ENCODE measurements around the gene RALGPS1. TPM values are rescaled to one million over a fixed set of nuclear protein-coding genes. Genes with fewer than 3 reads are reported as not detected.

Gene RALGPS1
- total RNA-seq, 4 donors from 2014 or later = 4.7 to 18.1 (median 5.0) TPM

DNA sequence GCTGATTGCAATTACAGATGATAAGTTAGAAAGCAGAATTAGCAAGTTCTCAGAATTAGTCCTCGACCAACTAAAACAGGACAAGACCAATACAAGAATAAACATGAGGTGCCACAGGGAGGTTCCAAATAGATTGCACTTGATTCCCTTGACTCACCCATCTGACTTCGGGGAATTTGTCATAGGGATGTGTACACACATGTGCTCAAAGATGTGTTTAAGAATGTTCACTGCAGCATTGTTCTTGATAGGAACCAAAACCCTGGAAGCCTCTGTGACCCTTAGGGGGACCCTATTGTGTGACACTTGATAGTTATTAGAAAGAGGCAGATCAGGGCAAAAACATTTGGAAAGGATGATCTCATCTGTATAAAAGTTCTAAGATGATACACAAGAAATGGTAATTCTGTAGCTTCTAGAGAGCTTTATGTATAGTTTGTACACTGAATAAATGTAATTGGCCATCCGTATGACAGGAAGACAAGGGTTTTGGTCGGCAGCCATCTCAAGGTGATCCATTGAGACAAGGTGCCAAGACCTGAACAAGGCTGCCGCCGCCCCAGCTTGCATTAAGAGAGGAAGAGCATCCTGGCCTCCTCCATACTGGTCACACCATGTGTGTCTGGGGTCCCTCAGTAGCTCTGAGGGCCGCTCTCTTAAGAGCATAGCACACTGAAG lies 301.8 kb downstream of the RALGPS1 start:
- TF ChIP-seq, protein P1, sequence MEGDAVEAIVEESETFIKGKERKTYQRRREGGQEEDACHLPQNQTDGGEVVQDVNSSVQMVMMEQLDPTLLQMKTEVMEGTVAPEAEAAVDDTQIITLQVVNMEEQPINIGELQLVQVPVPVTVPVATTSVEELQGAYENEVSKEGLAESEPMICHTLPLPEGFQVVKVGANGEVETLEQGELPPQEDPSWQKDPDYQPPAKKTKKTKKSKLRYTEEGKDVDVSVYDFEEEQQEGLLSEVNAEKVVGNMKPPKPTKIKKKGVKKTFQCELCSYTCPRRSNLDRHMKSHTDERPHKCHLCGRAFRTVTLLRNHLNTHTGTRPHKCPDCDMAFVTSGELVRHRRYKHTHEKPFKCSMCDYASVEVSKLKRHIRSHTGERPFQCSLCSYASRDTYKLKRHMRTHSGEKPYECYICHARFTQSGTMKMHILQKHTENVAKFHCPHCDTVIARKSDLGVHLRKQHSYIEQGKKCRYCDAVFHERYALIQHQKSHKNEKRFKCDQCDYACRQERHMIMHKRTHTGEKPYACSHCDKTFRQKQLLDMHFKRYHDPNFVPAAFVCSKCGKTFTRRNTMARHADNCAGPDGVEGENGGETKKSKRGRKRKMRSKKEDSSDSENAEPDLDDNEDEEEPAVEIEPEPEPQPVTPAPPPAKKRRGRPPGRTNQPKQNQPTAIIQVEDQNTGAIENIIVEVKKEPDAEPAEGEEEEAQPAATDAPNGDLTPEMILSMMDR (IDR thresholded peaks at IDR 0.05; ENCODE audit: low read depth) = no peak

DNA sequence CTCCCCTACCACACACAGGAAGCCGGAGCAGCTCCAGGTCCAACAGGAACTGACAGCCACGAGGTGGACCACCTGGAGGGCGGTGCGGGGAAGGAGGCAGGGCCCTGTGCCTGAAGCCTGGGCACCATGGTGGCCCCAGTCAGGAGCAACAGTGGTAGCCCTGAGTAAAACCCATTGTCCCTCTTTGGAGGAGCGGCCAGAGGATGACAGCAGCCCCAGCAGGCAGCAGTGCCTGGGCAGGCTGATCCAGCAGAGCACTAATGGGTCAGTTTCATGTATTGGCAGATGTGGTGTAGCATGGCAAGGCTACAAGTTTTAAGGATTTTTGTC lies 302.3 kb downstream of the RALGPS1 start:
- TF ChIP-seq, protein P1 (IDR thresholded peaks at IDR 0.05; ENCODE audit: low read depth) = no peak

GRCh38 chr9:127218818-127219217 lies 304.2 kb downstream of the RALGPS1 start:
- TF ChIP-seq, protein P1 (IDR thresholded peaks at IDR 0.05; ENCODE audit: low read depth) = no peak

GRCh38 chr9:127219520-127219919 lies 304.9 kb downstream of the RALGPS1 start:
- TF ChIP-seq, protein P1 (IDR thresholded peaks at IDR 0.05; ENCODE audit: low read depth) = no peak

DNA sequence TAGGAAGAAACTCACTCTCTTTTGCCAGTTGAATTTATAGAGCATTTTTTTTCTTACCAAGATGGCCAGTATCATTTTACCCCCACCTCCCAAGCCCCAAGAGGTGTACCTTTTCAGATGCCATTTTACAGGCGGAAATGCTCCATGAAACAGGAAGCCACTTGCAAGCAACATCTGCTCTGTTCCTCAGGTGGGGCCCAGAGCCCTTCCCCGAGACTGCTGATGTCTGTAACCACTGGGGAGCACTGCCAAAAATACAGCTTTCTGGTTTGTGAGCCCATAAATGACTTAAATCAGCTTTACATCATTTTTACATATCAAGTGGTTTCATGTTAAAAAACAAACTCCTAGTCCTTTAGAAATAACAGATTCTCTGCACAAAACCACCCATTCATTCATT lies 307.1 kb downstream of the RALGPS1 start:
- TF ChIP-seq, protein P1 (IDR thresholded peaks at IDR 0.05; ENCODE audit: low read depth) = no peak

- TF ChIP-seq, protein P1 (IDR thresholded peaks at IDR 0.05; ENCODE audit: low read depth) = no peak
Measured at GRCh38 chr9:127222388-127223095, 308.0 kb downstream of the RALGPS1 start.

DNA sequence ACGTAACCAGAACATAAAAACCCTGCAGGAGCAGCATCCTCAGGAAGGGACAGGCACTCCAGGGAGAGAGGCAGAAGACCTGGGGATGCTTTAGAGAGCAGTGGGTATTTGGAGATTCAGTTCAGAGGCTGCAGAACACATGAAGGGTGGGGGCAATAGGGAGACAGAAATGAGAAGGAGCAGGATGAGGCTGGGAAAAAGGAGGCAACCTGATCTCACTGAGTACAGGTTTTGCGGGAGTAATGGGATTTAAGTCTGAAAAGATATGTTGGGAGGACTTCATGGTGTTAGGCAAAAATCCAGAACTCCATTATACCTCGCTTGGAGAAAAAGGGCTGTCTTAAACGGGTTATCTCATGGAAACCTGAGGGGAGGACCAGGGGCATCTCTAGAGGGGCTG lies 308.7 kb downstream of the RALGPS1 start:
- TF ChIP-seq, protein P1 (IDR thresholded peaks at IDR 0.05; ENCODE audit: low read depth) = no peak

Data from subcutaneous adipose tissue (tissue), 4 donors.